ENCODE measurements around the gene ANKRD1.

- no peak for TF ChIP-seq GATA2 (IDR thresholded peaks at IDR 0.05; ENCODE audit: low read depth, low read length)
- no peak for TF ChIP-seq GATA3 (IDR thresholded peaks at IDR 0.05; ENCODE audit: low read depth, low read length)
Observed at GRCh38 chr10:90930971-90931871, 10.3 kb upstream of the ANKRD1 start.
